Activated CD4-positive, alpha-beta T cell treated with anti-CD3 and anti-CD28 coated beads, Interleukin-10, Interleukin-2, amounts not matched to agents 100 ng/mL and 50 ng/mL, durations not matched to agents 16 hours and 8 hours (primary cell): ENCODE measurements around the gene TTC28.
"Not testable (repeated sequence)": the region's sequence is repeated elsewhere in the genome, so short reads cannot be mapped to it uniquely, and the experiment has no call there.

Experiments used
- DNase-seq: peaks from one replicate; pipeline ENCODE4 v3.0.0-alpha.2; 2020

Gene TTC28

DNA sequence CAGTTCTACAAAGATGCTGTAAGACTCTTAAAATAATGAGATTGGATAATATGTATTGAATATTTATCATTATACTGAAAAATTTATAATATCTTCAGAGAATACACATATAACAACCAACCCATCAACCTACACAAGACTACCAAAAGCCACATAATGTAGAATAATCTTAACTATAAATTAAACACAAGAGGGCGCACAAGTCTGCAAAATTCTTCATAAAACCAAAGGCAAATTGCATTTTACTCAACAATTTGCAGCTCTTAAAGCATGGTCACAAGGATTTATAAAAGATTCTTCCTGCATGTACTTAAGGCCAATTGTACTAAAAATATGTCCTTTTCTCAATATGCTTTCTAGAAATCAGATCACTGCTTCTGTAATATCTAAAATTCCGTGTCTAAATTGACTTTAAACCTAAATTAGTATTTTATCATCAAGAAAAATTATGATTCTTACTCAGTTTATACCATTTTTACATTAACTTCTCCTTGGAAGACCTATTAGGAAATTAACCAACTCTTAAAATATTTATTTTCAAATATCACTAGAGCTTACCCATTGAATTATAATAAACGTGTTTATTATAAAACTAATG is 79.0 kb downstream of the TTC28 start:
- peak; percentile 61 for DNase-seq

DNA sequence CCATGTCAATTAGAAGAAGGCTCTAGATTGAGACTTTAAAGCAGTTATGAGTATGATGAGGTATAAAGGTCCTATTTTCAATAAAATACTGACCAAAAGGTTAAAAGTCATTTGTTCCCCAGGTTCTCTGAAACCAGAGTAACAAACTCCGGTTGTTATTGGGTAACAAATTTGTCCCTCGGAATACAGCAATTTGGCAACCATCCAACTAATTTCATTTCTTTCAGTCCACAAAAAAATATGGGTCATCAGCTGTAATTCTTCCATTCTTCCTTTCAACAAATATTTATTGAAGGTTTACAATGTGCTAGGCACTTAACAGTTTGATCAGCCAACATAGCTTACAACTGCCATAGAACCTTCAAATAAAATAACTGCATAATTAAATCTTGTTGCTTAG is 79.9 kb downstream of the TTC28 start:
- no peak for DNase-seq

GRCh38 chr22:28597665-28598064 is 82.0 kb downstream of the TTC28 start:
- no peak for DNase-seq

GRCh38 chr22:28594797-28595462 is 84.7 kb downstream of the TTC28 start:
- peak; percentile 55 for DNase-seq

DNA sequence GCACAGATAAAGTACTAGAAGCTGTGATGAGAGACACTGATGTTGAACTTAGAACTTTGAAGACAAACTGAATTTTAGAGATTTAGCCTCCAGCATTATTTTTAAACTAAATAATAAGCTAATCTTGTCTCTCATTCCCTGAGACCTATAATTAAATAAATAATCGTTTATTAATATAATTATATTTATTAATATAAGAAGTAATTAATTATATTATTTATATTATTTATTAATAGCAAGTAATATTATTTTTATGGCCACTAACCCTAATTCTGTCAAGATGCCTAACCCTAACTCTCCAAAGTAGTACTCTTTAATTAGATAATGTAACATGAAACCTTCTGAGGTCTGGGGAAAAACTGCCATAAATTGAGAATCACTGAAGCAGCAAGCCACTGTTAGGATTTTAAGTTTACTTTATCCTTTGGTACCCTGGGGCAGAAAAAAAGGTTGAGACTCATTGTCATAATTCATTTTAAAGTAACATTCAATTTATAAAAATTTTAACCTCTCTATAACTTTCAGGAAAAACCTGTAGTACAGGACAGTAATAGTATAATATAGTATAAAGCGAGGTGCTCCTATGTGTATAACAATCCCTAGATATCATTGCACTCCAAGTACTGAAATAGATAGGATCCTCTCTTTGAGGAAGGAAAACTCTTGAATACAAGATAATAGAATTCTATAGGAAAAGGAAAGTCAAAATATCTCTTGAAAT is 85.4 kb downstream of the TTC28 start:
- DNase-seq = no peak

DNA sequence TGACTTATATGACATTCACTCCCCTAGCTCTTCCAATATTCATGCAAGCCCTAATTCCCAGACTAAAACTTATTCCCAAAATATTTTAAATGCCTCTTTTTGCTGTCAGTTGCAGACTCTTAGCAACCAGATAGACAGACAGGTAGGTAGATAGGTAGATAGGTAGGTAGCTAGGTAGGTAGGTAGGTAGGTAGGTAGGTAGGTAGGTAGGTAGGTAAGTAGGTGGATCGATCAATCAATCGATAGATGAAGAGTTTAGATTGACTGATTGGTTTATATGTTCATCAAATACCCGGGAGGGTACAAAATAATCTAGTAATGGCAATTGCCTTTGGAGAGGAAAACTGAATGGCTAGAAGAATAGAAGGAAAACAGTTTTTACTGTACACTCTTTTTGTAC is 86.3 kb downstream of the TTC28 start:
- DNase-seq = no peak

DNA sequence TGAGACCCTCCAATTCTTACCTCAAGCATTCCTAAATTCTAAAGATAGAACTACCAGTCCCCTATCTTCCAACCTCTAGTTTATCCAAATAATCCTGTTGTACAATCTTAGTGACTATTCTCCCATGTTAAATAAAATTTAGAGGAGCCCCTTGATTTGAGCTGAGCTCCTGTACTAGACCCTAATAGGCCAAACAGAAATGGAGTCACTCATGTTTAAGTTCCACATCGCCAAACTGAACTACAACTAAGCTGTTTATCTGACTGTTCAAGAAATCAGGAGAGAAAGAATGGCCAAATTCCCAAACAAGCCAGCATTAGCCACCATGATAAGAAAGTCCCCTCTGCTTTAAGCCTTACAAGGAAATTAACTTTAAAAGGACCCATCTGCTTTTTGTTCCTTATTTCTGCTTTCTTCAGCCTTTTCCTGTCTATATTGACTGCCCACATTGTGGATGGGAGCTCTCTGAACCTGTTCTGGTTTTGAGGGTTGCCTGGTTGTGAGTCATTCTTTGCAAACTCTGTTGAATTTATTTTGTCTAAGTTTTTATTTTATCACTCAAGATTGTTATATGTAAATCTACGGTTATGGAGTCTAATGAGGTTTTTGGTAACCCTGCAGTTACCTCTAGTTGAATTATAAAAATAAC is 90.4 kb downstream of the TTC28 start:
- DNase-seq = no peak

DNA sequence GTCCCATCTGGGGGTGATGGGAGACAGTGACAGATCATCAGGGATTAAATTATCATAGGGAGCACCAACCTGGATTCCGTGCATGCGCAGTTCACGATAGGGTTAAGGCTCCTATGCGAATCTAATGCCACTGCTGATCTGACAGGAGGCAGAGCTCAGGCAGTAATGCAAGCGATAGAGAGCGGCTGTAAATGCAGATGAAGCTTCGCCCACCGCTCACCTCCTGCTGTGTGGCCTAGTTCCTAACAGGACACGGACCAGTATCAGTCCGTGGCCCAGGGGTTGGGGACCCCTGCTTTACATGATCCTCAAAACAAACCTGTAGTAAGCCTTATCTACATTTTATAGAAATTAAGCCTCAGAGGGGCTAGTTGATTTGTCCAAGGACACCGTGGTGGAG is 94.3 kb downstream of the TTC28 start:
- DNase-seq = no peak

DNA sequence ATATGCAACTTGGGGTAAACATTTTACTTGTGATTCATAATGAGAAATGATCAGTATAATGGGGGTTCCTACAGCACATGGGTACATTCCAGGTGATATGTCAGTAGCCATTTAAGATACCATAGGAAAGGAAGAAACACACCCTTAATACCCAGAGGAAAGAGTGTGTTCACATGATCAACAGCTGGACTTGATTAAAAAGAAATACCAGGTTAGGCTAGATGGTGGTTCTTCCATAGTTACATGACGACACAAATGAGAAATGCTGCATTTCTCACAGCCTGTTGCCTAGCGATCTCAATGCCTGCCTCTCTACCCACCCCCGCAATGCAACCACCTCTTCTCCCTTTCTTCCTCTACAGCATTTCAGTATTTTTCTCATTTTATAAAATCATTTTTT is 96.8 kb downstream of the TTC28 start:
- no peak for DNase-seq

DNA sequence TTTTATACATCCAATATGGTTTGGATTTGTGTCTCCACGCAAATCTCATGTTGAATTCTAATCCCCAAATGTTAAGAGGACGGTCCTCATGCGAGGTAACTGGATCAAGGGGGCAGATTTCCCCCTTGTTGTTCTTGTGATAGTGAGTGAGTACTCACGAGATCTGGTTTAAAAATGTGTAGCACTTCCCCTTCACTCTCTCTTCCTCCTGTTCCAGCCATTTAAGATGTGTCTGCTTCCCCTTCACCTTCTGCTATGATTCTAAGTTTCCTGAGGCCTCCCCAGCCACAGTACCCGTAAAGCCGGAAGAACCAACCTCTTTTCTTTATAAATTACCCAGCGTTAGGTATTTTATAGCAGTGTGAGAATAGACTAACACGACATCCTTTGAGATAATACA is 98.6 kb downstream of the TTC28 start:
- no peak for DNase-seq

DNA sequence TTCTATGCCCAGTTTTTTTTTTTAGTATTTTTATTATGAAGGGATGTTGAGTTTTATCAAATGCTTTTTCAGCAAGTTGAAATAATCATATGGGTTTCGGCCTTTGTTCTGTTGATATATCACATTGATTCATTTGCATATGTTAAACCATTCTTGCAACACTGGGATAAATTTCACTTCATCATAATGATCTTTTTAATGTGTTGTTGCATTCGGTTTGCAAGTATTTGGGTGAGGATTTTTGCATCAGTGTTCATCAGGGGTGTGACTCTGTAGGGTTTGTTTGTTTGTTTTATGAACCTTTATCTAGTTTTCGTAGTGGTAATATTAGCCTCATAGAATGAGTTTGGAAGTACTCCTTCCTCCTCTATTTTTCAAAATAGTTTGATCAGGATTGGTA is 103.5 kb downstream of the TTC28 start:
- DNase-seq = no peak

DNA sequence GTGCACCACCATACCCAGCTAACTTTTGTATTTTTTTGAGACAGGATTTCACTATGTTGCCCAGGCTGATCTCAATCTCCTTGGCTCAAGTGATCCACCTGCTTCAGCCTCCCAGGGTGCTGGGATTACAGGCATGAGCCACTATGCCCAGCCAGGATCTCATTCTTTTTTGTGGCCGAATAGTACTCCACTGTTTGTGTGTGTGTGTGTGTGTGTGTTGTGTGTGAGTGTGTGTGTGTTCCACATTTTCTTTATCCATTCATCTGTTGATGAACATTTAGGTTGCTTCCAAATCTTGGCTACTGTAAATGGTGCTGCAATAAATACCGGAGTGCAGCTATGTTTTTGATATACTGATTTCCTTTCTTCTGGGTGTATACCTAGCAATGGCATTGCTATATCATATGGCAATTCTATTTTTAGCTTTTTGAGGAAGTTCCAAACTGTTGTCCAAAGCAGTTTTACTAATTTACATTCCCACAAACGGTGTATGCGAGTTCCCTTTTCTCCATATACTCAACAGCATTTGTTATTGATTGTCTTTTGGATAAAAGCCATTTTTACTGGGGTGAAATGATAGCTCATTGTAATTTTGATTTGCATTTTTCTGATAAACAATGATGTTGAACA is 105.4 kb downstream of the TTC28 start:
- DNase-seq = no peak

DNA sequence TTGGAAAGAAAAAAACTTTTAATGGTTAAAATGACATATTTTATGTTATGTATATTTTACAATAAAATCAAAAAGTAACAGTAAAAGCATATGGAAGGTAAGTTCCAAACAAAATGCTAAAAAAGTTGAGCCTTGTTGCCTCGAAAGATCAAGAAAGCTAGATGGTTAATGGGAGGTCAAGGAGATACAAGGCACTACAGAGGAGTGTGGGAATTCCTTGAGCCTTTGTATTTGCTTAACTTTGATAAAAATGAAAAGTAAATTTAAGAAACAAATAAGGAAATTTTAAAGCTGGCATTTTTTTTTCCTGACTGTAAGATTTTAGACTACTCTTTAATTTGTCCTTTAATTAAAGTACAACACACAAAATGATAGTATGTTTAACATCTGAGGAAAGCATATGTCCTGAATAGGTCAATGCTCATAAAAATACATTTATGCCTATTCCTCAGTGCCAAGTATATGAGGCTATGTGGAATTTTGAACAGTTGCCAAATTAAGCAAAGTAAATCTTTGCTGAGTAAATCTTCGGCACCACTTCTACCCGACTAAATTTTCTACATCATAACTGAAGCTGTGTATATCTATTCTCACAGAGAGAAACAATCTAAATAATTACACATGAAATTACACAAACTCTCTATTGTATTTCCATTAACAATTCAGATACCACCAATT is 108.8 kb downstream of the TTC28 start:
- DNase-seq = no peak

DNA sequence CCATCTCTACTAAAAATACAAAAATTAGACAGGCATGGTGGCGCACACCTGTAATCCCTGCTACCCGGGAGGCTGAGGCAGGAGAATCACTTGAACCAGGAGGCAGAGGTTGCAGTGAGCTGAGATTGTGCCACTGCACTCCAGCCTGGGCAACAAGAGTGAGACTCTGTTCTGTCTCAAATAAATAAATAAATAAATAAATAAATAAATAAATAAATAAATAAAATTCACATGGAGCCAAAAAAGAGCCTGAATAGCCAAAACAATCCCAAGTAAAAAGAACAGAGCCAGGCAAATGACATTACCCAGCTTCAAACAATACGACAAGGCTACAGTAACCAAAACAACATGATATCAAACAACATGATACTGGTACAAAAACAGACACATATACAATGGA is 110.7 kb downstream of the TTC28 start:
- DNase-seq = not testable (repeated sequence)

GRCh38 chr22:28568099-28568498 is 111.5 kb downstream of the TTC28 start:
- no peak for DNase-seq

- not testable (repeated sequence) for DNase-seq
Measured at GRCh38 chr22:28566920-28567499, 112.6 kb downstream of the TTC28 start.

- DNase-seq = no peak
Measured at GRCh38 chr22:28563636-28564035, 116.0 kb downstream of the TTC28 start.

GRCh38 chr22:28562324-28562723 is 117.3 kb downstream of the TTC28 start:
- DNase-seq = no peak

DNA sequence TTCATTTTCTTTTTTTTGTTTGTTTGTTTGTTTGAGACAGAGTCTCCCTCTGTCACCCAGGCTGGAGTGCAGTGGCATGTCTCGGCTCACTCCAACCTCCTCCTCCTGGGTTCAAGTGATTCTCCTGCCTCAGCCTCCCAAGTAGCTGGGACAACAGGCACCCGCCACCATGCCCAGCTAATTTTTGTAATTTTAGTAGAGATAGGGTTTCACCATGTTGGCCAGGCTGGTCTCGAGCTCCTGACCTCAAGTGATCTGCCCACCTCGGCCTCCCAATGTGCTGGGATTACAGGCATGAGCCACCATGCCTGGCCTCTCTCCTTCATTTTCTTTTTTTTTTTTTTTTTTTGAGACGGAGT is 118.9 kb downstream of the TTC28 start:
- DNase-seq = not testable (repeated sequence)

DNA sequence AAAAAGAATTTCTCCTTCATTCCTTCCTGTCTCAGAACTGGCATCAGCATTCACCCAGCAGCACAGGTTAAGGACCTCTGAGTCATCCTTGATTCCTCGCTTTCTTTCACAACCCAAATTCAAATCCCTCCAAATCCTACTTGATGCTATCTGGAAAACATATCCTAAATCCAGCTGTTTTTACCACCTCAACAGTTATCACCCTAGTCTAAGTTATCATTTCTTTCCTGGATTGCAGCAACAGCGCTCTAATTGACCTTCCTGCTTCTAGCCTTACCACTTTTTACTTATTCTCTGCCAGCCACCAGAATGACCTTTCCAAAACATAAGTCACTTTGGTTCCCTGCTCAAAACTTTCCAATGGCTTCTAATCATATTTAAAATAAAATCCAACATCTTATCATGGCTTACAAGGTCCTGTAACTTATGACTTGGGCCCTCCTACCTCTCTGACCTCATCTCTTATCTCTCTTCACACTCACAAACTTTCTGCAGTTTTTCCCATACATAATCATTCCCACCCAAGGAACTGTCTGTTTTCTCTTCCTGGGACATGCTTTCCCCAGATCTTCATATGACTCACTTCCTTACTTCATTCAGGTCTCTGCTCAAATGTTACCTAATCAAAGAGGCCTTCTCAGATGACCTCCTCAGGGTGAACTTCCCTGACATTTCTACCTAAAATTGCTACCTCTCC is 119.4 kb downstream of the TTC28 start:
- DNase-seq = no peak

DNA sequence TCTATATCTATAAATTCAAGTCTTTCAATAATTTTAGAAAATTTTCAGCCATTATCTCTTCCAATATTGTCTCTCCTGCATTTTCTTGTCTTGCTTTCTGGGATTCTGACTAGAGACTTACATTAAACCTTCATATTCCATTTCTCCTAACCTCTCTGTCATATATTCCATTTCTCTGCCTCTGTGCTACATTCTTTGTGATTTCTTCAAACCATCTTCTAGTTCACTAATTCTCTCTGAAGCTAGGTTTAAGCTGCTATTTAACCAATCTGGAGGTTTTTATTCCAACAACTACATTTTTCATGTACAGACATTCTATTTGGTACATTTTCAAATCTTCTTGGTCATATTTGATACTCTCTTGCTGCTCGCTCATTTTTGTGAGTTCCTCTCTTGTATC is 122.5 kb downstream of the TTC28 start:
- no peak for DNase-seq
